HG03354 (cell line): Measurements from ENCODE around the gene NPAS3.
A peak's percentile ranks its signal among the peaks of the same experiment; 100 is the strongest.

ENCODE experiments used
- ATAC-seq: cut with Tn5 transposase; IDR thresholded peaks from one replicate; pipeline ENCODE4 v1.9.1; 2021; ENCODE audit warnings: mild to moderate bottlenecking; ENCODE audit not compliant: unreplicated experiment, poor library complexity, severe bottlenecking

NPAS3 gene

DNA sequence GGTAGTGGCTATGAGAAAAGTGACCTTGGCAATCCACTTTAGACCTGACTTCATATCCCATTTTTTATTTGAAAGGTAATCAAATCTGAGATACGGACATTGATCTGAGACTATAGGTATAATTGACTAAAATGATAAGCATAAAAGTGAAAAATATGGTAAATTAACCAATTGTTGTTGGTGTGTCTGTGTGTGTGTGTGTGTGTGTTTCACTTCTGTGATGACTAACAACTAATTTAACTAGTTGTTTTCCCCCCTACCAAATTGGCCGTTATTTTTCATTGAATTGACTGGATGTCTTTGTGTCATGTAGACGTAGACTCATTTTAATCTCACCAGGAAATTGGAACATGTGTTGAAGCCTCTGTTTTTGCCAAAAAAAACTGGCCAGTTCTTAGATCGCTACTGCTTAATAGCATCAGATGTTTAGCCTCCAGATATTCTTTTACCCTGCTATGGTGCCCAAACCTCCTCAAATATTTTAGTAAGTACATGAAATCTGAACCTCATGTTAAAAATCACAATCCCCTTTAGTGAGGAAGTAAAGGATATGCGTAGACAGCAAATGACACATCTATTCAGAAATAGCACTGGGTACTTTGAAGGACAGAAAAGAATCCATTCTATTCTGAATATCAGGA, 617.2 kb downstream of the NPAS3 start:
- ATAC-seq, result no peak

DNA sequence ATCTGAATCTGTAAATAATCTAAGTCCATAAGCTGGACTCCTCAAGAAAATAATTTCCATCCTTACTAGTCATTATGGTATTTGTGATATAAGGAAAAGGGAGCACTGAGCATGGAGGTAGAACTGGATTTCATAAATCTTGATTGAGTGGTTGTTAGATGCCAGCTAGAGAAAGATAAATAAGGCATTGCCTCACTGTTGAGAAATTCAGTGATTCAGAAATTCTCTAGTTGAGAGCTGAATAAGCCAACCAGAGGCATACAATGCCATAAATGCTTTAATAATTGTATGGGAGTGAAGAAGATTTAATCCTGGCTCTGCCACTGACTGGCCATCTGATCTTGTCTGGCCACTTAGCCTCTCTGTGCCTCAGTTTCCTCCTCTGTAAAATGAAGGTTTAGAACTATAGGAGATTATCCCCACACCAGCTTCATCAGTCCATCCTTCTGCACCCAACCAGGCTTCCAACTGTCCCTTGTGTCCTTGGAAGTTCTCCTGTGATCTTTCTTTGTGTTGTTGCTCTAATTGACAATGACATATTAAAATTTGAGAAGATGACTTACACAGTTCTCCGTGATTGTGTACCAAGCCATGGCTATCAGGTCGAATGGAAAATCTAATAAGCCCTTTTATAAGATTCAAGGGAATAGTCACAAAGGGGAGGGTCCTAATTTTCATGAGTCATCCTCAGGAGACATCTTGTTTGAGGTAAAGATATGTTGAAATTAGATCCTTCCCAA, 617.9 kb downstream of the NPAS3 start:
- ATAC-seq, result no peak

DNA sequence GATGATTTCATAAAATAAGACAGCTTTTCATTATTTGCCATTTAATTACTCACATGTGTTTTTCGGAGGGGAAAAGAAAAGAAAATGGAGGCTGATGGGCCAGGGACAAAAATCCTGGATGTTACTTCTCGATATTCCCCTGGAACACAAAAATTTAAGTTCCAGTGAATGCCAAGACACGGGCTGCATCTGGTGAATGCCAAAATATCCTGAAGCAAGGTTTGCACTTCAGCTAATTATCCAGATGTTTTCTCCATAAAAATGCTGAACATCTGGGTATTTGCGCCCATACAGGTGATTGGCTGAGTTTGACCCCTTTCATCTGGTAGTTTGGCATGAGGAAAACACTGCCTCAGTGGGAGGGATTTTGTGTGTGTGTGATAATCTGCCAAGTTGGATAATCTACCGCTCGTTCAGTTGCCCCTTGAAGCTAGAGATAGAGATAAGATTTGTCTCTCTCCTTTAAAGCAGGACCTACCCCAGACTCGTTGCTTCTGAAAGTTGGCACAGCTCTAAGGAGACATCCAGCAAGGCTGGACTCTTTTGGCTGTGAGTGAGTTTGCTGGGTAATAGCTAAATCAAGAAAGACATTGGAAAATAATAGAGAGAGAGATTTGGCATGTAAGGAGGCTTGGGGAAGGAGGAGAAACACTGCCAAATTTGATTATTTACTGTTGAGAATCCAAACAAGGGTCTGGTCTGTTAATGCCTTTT, 622.2 kb downstream of the NPAS3 start:
- no peak for ATAC-seq

DNA sequence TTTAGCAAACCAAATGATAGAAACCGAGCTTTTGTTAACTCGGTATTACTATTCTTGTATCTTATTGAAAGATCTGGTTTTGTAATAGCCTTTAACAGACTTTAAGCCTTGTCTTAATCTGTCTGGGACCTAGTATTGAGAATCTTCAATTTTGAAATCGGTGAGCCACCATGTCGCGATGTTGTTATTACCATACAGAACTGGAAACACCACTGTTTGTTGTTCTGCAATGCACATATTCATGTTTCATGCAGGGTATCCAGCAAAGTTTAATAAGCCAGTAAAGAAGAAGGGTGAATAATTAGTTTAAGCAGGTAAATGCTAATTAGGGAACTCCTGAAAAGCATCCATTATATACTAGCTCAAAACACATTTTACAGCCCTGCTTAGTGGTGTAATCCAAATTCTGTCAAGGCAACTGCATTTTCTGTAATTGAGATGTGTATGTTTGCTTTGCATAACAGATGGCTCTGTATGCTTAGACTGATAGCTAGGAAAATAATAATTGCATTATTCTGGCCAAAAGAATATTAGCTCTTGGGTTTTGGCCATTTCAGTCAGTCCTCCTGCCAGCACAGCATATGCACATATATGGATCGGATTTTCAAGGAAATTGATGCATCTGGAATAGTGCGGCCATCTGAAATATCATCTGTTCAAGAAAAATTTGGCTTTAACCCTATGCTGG, 623.0 kb downstream of the NPAS3 start:
- no peak for ATAC-seq

DNA sequence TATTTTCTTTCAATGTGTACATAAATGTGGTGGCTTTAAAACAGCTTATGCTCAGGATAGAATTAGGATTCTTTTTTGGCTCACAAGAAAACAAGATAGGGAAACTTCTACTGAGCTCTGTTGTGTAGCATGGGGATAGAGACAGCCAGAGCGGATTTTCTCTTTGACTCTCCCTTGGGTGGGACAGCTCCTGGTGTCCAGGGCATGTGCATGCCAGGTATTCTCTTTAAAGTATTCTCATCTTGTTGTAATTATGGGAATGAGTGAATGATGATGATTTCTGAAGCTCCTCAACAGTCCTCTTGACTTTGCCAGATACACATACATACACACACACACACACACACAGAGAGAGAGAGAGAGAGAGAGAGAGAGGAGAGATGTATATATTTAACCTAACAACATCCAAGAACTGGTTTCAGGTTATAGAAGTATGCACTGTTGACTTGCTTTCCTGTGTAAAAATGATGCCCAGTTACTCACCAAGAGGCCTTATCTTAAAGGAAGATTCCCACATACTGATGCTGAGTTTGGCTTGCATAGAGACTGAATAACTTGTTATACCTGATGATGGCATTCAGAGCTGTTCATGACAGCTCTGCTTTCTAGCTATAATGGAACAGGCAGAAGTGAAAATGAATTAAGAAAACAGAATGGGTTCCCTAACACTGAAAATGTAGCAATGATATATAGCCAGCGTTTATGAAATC, 624.7 kb downstream of the NPAS3 start:
- ATAC-seq, result no peak

DNA sequence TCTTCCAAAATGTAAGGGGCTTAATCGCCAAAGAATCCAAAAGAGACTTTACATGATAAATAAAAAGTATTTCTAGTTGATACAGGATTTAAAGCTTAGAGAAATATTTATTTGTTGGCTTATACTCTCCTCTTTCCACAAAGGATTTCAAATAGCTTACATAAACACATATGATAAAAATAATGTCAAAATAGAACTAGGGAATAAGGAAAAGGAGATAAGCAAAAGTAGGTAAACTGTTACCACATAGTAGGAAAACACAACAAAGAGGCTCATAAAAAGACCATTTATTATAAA, 625.2 kb downstream of the NPAS3 start:
- ATAC-seq, result no peak

DNA sequence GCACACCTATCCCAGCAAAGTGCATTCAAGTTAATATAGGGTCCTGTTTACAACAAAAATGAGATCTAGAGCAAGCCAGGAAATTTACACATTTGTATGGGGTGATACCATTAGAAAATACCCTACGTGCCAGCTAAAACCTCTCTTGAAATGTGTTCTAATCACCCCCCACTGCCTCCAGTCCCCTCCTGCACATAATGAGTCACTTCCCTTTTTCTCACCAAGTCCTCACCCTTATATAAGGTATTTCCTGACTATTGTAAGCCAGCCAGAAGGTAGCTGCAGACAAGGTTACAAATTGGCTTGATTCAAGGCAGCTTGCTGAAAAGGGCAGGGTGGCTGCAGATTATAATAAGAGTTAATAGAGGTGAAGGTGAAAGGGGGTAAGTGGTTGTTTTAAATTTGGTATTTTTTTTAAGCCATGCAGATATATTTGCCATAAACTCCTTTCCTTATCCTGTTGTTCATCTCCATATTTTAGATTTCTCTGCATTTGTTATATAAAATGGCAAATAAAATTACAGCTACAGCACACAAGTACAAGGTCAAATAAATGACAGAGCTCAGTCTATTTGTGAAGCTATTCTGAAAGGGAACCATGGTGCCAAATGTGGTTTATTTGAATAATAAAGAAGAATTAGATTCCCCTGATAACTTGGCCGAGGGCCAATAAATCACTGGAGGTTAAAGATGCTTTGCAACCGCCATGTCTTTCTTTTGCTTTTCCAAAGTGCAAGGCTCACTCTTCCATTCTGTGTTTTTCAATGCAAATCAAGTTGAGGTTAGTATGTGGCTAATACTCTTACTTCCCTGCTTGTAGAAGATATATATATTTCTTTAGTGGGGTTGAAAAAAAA, 626.3 kb downstream of the NPAS3 start:
- peak; percentile 98 for ATAC-seq

DNA sequence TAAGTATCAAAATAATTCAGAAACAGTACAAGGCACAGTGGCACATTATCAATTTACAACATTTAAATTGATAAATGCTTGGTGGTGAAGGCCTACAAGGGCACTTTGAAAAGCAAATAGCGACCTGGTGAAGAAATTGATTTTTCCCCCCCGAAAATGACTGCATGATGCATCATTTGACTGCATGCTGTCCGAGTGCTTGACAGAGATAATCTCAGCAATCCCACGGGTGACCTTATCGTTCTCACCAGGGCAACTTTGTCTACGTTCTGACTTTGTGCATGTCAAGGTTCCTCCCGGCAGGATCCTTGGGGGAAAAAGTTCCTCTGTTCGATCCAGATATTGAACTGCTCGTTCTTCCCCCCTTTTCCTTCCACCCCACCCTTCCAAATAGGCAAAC, 627.4 kb downstream of the NPAS3 start:
- ATAC-seq, result no peak

DNA sequence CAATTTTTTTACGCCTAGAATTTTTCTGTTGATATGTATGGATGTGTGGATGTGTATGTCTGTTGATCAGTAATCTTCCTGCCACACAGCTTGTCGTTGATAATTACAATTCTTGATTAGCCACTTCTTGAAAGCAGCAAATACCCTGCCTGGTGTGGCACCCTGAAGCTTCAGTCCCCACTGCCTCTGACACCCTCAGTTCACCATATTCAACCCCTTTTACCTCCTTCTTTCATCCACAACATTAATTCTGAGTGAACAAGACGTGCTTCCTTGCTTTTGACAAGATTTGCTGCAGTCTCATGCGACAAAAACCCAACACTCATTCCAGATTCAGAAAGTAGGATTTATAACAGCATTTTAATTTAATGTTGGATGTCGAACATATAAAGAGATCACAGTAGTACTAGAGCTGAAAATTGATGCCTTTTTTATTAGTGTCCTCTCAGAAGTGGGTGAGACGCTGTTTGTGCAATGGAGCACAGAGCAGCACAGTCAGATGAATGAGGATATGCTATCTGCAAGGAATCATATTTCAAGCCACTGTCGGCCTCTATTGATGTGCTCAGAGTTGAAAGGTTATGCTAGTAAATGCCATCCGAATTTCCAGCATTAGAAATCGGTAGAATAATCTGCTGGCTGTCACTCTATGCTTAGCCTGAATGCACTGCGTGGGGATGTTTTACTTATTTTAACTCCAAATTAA, 628.5 kb downstream of the NPAS3 start:
- ATAC-seq, result no peak

DNA sequence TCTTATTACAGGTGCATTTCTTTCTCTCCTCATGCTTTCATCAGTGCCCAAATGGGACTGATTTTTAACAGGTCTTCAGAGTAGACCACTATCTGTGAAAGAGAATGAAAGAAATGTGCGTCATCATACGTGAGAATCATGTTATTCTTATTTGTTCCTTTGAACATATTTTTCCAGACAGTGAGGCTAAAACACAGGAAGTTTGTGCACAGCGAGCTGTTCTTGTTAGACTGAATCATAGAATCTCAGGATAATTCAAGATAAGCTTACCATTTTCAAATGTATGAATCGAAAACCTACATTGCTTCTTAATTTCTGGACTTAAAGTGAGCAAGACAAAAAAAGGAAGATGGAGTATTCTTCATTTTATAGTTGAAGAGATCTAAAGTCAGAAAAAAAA, 629.1 kb downstream of the NPAS3 start:
- no peak for ATAC-seq

DNA sequence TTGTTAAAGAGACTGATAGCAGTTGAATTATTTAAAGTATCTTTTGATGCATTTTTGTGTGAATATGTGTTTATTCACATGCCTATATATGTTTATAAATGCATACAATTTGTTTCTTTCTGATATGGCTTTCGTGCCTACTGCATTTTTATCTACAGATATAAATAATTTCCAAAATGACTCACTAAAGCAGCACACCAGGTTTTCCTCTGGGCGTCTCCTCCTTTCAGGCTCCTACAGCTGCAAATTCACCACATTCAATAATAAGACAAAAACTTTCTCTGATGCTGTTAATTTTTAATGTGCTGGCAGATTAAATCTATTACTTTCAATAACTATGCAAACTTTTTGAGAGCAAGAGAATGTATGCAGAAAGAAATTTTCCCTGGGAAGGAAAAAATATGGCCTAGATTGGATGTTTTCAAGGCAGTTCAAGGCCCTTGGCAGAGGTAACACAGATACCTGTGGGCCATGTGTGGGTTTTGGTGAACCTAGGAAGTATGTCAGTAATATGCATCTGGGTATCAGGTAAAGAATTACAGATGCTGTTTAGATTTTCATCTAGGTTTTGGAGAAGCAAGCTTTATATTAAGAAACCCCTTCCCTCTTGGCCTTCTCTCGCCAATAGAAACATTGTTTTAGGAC, 630.4 kb downstream of the NPAS3 start:
- ATAC-seq, result no peak

DNA sequence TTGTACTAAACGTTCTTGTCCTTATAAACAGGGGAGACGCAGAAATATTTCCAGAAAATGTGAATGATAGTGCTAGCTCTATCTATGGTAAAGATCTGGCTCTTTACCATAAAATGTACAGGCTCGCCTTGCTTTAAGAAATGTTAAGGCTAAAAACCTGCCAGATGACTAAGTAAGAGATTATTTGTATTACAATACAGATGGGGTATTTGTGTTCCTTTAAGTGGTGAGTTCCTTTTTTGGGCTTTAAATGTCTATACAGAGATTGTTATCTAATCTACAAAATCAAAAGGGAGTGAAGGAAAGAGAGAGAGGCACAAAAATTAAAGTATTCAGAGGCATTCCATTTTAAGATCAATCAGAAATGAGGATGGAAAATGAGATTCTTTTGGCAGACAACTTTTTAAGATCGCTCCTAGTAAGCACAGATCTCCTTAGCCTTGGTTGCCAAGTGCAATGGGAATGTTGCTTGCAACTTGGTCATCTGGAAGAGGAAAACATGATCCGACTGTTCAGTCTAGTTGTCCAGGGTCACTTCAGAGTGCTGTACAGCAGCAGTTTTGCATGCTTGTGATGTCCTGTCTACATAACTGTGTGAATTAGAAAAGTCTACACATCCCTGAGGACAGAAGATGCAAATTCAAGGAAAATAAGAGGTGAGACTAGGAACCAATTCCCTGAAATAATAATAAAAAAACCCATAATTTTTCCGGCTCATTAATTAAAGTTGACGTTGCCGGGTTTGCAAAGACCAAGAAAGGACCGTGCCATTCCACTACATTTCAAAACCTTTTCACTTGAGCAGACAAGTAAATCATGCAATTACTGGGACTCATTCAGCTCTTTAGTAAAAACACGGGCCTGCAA, 631.4 kb downstream of the NPAS3 start:
- no peak for ATAC-seq

DNA sequence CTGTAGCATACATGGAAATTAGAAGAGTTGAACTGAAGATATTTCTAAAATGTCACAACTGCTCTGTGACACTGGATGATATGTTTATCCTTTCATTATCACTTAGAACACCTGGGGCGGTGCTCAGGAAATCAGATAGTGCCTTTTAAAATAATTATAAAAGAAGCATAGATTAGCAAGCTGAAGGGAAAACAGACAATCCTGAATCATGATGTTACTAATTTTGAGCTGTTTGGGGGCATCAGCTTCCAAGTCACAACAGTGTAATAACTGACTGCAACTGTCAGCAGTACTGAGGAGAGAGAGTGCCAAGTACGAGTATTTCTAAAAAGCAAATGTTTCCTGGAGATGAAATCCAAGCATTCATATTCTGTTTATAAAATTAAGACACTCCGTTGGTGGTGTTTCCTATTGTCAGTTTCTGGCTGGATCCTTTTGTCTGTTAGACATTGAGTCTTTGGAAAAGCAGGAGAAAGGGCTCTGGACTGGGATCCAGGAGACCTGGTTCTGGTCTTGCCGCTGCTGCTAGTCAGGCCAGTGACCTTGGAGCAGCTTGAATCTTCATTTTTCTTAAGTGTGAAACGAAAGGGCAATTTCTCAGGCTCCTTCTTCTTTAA, 632.1 kb downstream of the NPAS3 start:
- ATAC-seq, result no peak

DNA sequence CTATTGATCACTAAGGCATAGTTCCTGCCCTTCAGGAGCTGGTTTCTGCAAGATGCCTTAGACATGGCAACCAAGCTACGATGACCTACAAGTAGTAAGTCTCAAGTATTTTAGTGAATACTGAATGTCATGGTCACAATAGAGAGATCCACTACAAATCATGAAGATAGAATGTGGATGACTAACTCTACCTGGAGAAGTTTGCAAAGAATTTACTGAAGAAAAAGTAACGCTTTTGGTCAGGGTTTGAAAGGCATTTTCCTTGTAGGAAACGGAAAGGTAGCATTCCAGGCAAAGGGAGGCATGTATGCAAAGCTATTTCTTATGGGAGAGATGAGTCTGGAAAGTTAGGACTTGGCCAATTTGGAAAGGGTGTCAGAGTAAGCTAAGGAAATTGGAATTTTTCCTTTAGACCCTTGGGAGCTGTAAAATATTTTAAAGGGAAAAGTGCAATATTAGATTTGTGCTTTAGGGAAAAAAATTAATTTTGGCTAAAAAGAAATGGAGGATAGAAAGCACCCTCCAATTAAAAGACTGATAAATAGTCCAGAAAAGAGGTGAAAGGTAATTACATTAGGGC, 634.7 kb downstream of the NPAS3 start:
- ATAC-seq, result no peak

DNA sequence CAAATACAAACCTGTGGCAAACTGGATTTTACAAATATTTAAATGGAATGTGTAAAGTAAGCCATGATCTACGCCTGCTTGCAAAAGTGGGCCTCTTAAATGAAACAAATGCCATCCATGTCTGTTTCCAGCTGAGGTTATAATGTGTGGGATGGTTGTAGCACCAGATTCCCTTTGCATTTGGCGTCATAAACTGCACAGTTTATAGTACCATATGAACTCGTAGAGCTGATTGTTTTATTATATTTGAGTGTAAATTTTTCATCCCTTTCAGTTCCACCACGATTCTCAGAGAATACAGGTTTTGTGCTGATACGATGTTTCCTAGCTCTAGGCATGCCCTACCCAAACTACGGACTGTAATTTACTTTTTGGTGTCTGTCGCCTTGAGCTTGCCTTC, 637.3 kb downstream of the NPAS3 start:
- ATAC-seq, result no peak

DNA sequence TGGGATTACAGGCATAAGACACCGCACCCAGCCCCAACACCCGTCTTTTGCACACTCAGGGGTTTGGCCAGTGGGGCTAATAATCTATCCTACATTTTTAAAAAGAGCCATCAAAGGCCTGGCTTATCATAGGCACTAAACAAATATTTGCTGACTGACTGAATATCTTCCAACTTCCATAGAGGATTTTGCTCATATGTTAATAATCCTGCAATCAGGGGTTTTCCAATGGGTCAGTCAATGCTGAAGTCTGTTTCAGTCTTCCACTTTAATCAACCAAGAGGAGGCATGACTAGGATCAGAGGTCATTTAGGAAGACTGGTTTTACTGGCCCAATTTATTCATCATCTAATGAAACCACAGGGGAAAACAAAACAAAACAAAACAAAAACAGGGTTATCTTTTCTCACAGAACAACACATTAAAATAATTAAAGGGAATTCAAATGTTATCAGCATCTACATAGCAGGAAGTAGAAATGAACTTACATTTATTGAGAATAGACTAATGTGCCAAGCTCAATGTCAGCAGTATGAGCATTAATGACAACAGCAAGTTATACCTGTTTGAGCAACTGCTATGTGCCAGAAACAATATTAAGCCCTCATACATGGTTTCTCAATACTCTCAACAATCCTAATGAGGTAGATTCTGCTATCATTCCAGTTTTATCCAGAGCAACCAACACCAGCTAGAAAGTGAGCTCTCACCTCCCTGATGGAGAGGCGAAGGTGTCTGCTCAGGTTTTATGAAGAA, 640.0 kb downstream of the NPAS3 start:
- ATAC-seq, result no peak
